Activated CD4-positive, alpha-beta T cell treated with anti-CD3 and anti-CD28 coated beads, Interleukin-2, amount 50 U/mL, for 1 hour (primary cell): ENCODE results near the gene FGF14.

Source experiments
- DNase-seq: peaks from one replicate; pipeline ENCODE4 v3.0.0-alpha.2; 2020

The FGF14 gene

DNA sequence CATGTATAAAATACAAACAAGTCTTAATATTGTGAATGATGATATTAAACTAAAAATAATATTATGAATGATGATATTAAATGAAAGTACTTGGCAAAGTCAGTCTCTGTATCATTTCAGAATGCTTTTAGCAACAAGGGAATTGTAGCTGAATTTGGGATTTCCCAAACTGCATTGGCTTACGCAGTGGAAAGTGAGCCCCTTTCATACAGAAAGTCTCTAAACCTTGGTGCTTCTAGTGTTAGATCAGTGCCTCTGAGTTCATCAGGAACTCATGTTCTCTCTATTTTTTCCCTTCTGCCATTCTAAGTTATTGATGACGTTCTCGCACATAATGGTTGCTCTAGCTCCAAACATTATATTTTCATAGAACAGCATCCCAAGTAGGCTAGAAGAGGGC lies 649.4 kb downstream of the FGF14 start:
- DNase-seq, result no peak

DNA sequence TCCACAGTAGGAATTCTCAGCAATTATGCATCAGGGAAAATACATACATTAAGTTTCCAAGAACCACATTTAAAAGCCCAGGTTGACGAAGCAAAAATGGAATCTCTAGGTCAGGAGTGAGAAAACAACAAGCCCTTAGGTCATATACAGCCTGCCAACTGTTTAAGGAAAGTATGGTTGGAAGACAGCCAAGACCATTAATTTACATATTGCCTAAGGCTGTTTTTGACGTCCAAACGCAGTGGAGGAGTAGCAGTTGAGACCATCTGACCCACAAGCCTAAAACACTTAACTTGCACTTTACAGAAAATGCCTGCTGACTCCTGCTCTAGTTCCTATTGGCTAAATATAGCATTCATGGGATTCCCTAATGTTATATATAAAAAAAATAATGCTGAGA lies 650.4 kb downstream of the FGF14 start:
- DNase-seq, result no peak

DNA sequence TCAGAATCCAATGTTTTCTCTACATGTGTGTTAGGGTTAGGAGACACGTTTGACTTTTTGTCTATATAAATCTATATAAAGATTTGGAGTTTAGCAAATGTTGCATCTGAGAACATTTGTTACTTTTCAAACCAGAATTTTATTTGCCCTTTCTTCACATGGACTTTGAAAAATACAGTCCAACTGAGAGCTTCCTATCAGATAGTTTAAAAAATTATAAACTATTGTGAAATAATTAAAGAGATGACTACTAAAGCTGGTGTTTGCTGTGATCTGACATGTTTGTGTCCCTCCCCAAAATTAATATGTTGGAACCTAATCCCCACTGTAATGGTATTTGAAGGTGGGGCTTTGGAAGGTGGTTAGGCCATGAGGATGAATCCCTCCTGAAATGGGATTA lies 652.3 kb downstream of the FGF14 start:
- DNase-seq, result no peak

DNA sequence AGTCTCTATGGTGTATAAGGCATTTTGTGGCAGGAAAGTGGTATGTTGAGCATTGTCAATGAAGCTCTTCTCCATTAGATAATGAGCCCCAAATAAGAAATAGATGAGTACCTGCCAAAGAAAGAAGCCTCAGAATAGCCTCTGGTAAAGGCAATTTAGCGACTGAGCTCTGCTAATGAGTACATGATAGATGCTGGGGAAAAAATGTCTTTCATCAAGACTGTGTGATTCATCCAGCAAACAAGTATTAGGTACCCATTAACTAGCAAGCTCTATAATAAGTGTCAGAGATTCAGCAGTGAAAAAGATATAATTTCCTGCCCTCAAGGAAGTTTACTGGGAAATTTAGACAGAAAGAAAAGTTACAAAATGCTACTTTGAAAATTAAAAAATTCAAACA lies 654.8 kb downstream of the FGF14 start:
- DNase-seq, result no peak

DNA sequence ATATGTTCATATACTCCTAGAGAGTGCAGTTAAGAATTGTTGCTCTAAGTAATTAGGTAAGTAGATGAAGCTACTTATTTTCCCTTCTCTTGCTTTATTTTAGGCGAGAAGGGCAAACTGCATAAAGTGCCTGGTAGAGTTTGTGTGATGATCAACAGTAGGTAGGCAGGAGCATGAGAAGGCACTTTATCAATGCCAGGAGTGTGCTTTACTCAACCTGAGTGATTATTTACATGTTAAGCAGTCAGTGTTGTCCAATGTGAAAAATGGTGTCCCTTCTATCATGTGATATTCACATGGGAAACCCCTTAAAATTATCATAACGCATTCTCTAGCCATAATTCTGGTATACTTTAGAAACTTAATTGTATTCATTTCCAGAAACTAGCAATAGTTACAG lies 655.3 kb downstream of the FGF14 start:
- DNase-seq, result no peak

DNA sequence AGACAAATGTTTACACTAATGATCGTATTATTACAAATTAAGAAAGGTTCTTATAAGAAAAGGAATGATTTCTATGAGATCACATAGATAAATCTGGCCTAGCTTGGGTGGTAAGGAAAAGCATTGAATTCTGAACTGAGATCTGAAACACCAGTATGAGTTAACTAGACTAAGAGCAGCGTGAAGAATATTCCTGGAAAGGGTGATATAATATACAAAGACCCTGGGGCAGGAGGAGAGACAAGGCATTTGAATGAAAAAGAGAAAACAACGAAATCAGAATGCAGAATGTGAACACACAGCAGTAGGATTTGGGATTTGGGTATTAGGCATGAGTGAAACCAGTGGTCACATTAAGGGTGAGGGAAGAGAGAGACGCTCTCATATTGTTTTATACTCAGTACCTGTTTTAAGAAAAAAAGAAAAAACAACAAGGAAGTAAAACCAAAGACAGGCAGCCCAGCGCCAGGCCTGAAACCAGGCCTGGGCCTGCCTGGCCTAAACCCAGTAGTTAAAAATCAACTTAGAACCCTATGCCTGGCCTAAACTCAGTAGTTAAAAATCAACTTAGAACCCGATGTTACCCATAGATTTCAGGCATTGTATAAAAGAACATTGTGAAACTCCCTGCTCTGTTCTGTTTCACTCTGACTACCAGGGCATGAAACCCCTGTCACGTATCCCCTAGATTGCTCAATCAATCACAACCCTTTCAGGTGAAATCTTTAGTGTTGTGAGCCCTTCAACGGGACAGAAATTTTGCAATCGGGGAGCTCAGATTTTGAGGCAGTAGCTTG lies 662.3 kb downstream of the FGF14 start:
- no peak for DNase-seq

DNA sequence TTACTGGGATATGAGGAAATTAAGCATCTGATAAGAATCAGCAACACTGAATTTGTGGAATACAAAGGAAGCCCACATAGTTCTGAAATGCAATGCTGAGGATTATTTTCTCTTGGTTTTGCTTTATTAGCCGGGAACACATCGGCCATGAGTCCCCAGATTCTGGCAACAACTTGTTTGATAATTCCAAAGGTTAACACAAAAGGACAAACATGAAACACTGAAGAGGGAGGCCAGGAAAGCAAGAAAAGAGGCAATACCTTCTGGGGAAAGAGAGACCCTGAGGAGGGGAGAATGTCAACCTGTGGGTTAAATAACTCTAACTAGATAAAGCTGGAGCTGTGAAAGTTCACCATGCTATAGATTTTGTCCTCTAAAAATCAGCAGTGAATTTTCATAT lies 663.5 kb downstream of the FGF14 start:
- no peak for DNase-seq

DNA sequence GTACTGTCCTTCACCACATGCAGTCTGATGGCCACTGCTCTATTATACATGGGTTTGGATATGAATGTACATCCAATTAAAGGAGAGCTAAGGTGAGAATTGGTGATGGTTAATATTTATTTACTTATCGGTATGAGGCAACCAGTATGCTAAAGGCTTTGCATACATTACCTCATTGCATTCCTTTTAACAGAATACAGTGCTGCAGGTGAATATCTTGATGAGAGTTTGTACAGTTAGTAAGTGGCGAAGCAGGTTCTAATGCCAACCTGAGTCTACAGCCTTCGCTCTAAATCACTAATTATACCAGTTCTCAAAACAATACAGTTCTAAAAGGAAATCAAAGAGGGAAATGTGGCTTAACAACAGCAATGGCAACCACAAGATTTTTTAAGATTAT lies 665.3 kb downstream of the FGF14 start:
- no peak for DNase-seq

DNA sequence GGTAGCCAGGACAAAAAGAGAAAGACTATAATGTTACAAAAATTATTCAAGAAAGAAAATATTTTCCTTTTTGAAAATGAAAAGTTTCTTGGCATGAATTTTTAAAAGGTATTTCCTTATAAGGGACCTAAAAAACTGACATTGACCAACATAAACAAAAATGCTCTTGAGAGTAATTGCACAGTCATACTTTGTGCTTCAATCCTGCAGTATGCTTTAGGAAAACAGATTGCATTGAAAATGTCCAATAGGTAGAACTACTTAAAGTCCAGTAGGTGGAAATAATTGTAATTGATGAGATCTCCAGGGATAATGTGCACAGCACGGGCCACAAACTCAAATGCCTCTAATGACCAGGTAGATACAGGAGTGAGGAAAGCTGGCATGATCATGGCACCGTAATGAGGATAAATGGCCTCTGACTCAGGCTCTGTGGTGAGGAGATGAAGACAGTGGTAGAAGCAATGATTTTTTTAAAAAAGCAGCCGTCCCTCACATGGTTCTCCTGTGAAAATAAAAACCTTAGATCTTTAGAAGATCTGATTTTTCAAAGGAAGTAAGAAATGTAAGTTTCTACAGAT lies 671.3 kb downstream of the FGF14 start:
- no peak for DNase-seq

DNA sequence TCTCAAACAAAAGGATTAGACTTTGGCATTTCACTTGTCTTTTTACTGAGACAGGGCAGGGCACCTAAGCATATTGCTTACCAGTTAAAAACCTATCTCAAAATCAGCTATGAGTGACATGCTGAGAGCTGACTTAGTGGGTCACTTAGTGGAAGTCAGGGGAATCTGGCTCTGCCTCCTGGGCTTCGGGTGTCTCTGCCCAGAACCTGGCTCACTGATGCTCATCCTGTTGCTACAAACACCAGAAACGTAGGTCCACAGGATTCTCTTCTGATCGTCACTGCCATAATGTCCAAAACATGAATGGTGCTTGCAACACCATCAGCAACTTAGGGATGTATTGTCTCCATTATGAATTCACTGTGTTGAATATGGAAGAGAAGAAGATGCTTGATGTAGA lies 673.2 kb downstream of the FGF14 start:
- no peak for DNase-seq

DNA sequence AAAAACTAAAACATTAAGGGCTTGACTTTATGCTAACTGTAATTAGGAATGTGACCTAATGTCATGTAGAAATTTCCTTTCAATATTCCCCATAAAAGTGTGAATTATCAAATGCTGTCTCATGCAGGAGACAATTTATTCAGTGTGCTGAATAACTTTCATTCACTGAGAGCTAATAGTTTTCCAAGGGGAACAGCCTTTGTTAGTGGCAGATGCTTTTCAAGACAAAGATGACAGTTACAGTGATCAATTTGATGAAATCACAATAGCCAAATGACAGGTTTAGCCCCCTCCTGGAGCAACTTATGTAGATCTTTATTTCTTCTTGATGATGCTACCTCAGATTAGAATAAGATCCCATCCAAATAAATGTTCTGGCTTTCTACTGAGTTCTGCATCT lies 673.8 kb downstream of the FGF14 start:
- no peak for DNase-seq

DNA sequence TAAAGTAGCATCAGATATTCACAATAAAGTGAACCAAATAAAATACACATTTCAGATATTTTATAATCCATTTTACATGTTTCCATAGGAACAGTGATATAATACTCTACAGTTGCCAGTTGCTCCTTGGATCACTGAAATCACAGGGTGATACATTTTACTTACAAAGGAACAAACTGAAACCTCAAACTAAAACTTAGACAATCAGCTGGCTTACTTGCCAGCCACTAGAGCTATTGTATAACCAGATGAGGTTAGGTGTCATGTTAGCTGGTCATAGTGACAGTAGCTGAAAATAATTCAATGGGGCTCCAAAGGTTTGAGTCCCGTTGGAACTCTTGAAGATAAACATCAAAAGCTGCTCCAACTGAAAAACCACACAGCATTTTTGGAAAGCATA lies 674.7 kb downstream of the FGF14 start:
- no peak for DNase-seq

DNA sequence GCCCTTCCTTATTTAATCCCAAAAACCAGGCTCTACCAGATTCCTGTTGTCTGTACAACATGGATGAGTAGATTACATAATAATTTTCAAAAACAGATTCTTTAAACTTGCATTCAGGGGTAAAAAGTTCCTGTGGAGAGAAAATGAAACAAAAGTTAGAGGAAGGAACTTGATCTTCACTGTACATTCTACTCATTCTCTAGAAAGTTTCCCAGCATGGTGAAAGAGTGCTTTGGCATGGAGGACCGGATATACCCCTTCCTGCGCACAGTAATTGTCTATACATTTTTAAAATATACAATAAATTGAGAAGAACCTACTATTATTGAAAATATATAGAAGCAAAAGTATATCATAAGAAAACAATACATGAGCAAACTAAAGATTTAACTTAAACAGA lies 675.2 kb downstream of the FGF14 start:
- DNase-seq, result no peak

DNA sequence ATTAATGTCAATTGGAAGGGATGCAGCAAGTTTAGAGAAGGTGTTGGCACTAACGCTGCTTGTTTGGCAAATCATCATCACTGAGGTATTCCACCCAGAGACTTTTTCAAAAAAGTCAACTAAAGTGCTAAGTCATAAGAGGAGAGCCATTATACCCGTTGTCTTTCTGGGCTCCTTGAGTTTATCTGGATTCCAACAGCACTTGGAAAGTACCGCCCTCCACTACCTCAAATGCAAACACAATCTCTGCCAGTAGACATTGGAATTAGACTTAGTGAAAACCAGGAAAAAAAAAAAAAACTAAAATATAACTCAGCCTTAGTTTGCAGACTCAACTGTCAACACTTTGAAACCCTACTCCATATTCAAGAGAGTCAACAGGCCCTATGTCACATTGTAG lies 683.4 kb downstream of the FGF14 start:
- DNase-seq, result no peak

DNA sequence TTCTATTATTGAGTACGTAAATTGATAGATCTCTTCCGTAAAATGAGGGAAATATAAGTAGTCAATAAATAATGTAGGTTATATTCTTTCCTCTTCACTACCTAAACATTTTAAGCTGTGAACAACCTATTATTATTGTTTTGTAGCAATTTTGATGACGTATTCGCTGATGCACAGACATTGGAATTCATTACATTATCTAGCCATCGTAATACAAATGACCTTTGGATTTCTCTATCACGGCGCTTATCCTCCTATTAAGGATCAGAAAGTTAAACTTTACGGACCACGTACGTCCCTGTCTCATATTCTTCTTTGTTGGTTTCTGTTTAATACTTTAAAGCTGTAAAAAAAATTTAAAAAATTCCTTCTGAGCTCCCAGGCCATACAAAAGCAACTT lies 684.5 kb downstream of the FGF14 start:
- DNase-seq, result no peak

DNA sequence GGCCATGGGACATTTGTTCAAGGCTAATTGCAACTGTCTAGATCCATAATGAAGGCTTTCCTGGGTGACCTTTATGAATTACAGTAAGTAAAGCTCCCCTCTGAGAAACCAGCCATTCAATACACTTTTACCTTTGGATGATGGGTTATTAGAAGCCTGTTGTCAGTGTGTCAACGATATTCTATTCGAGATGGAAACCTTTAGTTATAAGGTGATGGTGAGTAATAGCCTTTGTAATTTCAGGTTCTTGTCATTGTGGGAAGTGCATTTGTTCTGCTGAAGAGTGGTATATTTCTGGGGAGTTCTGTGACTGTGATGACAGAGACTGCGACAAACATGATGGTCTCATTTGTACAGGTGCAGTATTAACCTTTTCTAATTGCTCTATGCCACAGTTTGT lies 687.7 kb downstream of the FGF14 start:
- DNase-seq, result no peak

DNA sequence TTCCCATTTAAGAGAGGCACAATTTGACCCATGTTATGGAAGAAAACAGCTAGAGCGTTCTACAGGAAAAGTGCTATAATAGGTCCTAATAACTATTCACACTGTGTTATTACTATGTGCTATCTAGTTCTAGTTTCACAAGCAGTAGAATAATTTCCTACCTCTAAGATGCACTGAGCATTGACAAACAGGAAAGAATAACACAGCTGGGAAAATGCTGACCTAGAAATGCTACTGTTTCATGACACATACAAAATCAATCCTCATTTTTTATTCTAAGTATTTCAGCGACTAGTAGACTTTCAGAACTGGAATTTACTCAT lies 689.9 kb downstream of the FGF14 start:
- DNase-seq, result no peak

DNA sequence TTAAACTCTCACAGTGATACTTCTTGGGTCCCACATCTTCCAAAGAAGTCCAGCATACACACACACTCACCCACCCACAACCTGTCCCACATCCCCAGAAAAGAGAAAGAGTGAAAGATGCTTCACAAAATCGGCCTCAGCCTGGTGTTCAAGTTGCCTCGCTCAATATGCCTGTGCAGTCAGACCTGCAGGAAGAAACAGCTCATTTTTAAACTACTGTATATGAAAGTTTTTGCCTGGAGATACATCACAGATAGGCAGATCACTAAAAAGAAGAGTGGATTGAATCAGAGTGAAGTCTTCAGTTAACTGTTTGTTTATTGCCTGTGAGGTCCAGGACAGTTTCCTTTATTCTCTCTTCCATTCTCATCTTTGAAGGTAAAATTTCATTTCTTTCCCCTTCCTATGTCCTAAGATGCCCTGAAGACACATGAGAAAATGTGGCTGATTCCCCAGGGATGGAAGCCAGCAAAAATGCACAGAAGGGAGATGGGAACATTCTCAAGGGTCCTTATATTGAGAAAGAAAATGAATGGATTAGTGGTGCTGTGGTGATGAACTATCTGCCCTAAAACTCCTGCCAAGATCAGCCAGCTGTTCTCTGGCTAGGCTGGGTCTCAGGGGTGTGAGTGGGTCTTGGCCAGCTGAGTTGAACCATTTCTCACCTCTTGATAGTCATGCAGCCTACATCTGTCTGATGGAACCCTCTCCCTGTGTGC lies 690.4 kb downstream of the FGF14 start:
- DNase-seq, result no peak

DNA sequence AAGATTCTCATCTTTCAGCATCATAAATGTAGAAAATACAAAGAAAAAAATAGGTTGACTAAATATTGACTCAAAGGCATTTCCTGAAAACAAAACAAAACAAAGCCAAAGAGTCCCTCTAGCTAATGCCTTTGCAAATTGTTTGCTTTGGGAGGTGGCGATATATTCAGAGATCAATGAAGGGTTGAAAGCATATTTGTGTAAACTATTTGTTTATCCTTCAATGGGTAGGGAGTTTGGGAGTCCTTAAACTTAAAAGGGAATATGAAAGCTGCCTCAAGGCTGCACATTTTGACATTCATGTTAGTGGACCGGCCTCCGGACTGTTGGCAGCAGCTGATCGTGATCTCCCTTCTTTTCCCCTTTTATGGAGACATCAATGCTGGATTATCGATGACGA lies 691.9 kb downstream of the FGF14 start:
- DNase-seq, result no peak

DNA sequence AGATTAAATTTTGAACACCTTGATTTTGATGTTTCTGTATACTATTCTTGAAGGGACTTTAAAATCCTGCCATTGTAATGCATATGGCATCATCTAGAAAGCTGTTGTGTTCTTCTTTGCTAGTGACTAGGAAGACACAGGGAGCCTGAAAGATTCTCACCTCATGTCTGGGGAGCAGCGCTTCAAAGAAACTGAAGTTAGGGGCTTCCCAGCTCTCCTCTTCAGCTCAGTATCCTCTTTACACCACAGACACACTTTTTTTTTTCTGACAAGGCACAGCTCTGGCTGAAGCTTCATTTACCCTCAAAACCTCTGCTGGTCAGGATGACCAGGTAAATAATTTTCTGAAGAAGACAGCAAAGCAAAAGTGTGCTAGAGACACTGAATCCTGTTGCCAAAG lies 693.7 kb downstream of the FGF14 start:
- no peak for DNase-seq

DNA sequence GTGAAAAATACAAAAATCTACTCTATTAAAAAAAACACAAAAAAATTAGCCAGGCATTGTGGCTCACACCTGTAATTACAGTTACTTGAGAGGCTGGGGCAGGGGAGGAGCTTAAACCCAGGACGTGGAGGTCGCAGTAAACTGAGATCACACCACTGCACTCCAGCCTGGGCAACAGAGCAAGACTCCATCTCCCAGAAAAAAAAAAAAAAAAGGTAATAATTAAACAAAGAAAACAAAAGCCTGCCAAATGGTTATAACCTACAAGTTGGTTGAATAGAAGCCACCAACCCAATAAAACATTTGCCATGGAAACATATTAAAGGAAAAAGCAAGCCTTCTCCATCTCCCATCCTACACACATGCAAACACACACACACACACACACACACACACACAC lies 694.2 kb downstream of the FGF14 start:
- no peak for DNase-seq

DNA sequence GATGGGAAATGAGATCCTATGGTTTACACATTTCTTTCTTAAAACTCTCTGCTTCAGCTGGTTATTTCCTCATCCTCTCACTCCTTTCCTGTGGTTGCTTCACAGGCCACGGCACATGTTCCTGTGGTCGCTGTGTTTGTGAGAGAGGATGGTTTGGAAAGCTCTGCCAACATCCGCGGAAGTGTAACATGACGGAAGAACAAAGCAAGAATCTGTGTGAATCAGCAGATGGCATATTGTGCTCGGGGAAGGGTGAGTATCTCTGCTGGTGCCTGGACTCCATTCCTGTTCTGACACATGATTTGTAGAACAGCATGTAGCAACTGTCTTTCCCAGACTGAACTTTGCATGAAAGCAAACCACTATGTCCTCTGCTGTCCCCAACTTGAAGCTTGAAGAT lies 695.2 kb downstream of the FGF14 start:
- DNase-seq, result no peak

DNA sequence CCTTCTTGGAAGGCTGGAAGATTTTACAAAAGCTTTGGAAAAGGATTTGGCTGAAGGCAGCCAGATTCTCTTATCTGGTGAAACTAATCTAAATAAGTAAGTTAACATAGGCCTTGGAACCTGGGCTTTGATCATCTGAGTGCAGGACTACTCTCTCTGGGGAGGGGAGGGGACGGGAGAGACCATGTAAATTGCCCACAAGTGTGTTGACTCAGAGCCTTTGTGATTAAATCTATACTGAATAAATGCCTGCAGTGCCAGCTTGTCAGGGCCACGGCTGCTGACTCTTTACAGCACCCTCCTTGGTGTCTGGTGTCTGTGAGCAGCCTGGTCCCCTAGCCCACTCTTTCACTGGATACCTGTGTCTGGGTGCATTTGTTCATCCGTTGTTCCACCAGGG lies 698.0 kb downstream of the FGF14 start:
- no peak for DNase-seq

DNA sequence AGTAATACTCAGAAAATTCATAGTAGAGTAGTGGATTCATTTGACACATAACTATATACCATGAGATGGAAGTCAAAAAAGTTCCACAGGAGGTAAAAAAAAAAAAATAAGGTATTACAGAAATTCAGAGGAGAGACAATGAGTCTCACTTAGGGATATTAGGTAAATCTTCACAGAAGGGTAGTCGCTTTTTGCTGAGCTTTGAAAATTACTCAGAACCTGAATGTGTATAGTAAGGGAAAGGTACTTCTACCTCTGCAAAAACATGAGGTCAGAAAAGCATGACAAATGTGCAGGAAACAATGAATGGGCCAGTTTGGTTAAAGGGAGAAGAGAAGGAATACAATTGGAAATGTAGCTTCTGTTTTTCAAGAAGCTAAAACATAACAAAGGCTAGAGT lies 698.8 kb downstream of the FGF14 start:
- DNase-seq, result no peak

DNA sequence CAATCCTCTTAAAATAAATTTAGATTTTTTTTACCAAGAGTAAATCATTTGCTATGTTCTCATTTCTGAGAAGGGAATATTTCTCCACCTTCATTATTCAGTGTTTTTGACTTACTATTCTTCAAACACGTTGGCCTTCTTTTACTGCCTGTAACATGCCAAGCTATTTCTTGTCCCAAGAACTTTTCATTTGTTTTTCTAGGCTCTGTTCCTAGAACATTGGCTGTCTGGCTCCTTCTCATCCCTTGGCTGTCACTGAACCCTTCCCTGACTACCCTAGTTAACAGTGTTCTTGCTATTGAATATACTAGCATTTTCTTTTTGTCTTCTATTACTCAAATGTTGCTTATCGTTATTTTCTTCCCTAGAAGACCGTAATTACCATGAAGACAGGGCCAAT lies 701.2 kb downstream of the FGF14 start:
- no peak for DNase-seq
